ENCODE measurements around the gene BRINP1. TPM values are rescaled to one million over a fixed set of nuclear protein-coding genes. Genes with fewer than 3 reads are reported as not detected.

BRINP1 gene
- total and polyA plus RNA-seq, 7 donors: 0.03 to 0.20 (median 0.17) TPM; not detected in 4

DNA sequence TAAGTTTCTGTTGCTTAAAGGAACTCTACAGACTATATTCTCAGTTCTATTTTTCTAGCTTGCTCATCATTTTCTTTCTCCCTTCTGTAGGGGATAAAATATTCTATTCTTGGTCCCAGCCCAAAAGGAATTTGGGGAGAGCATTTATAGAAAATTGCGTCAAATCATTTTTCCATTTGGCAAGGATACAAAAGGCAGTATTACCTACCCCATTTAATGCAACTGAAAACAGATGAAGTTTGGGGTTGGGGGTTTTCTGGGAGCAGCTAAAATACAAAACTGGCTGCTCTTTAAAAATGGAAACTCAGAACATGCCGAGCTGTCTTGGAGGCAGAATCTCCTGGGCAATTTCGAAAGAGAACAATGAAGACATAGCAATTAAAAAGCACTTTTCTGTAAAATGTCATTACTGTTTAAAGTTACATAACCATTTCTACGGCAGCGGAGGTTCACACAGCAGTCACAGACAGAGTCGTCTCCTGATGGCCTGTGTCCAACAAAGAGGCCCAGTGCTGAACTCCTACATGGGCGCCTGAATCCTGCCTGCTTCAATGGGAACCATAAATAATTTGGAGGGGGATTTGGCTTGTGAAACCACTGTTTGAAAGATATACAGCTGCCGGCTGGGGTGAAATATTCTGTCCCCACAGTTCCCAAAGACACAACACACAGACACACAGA lies 152.4 kb downstream of the BRINP1 start:
- DNase-seq (peak; percentile 24 to 56), ATAC-seq (peak in 2 of 4 donors; percentile 39 to 44)
- Histone ChIP-seq H3K27ac (no peak overlapping the region), H3K36me3 (ENCODE audit: insufficient read depth in 1 of 2, low read depth in 1 of 2) (no peaks in the 10 kb centered on the region), H3K27me3 (ENCODE audit: insufficient read depth in 3 of 3, low read length in 2 of 3) (peaks cover 0 to 3% (median 0%) of the 10 kb centered on the region in 3 donors), H3K9me3 (no peaks in the 10 kb centered on the region), H3K4me1 (no peaks in the 10 kb centered on the region), H3K4me3 (no peak overlapping the region)
- 21 to 25% (median 23%) methylated on average over 8 of the region's 8 CpGs for WGBS, 3 donors
- intact Hi-C loops (cut with DNase I): loop anchor here in 1 of 2 donors (10.0 kb wide), 1 partner anchor 62 kb away; no protein-coding TSS in a partner anchor
- TF ChIP-seq, protein P1, sequence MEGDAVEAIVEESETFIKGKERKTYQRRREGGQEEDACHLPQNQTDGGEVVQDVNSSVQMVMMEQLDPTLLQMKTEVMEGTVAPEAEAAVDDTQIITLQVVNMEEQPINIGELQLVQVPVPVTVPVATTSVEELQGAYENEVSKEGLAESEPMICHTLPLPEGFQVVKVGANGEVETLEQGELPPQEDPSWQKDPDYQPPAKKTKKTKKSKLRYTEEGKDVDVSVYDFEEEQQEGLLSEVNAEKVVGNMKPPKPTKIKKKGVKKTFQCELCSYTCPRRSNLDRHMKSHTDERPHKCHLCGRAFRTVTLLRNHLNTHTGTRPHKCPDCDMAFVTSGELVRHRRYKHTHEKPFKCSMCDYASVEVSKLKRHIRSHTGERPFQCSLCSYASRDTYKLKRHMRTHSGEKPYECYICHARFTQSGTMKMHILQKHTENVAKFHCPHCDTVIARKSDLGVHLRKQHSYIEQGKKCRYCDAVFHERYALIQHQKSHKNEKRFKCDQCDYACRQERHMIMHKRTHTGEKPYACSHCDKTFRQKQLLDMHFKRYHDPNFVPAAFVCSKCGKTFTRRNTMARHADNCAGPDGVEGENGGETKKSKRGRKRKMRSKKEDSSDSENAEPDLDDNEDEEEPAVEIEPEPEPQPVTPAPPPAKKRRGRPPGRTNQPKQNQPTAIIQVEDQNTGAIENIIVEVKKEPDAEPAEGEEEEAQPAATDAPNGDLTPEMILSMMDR (IDR thresholded peaks at IDR 0.05): no peak

DNA sequence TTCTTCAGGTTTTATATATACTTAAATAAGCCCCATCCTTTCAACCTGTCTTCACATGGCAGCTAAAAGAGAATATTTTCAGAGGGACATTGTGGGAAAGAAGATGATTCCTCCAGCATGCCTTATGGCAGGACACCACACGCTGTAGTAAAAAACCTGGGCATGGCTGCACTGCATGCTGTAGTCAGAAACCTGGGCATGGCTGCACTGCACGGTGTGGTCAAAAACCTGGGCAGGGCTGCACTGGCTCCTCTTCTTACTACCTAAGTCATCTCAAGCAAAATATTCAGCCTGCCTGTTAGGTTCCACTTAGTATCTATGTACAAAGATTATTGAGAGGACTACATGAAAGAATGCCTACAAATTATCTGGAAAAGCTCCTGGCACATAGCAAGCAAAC lies 153.6 kb downstream of the BRINP1 start:
- intact Hi-C loops (cut with DNase I): loop anchor here in 1 of 2 donors (10.0 kb wide), 1 partner anchor 61 kb away; no protein-coding TSS in a partner anchor
- Histone ChIP-seq H3K9me3 (no peaks in the 10 kb centered on the region), H3K4me3 (no peak overlapping the region), H3K4me1 (no peaks in the 10 kb centered on the region), H3K36me3 (ENCODE audit: insufficient read depth in 1 of 2, low read depth in 1 of 2) (no peaks in the 10 kb centered on the region), H3K27ac (no peak overlapping the region), H3K27me3 (ENCODE audit: insufficient read depth in 3 of 3, low read length in 2 of 3) (peaks cover 0 to 3% (median 0%) of the 10 kb centered on the region in 3 donors)
- 81 to 91% (median 84%) methylated on average over 2 of the region's 2 CpGs for WGBS, 3 donors
- no peak for ATAC-seq
- no peak for DNase-seq
- TF ChIP-seq, protein P1 (IDR thresholded peaks at IDR 0.05): no peak

DNA sequence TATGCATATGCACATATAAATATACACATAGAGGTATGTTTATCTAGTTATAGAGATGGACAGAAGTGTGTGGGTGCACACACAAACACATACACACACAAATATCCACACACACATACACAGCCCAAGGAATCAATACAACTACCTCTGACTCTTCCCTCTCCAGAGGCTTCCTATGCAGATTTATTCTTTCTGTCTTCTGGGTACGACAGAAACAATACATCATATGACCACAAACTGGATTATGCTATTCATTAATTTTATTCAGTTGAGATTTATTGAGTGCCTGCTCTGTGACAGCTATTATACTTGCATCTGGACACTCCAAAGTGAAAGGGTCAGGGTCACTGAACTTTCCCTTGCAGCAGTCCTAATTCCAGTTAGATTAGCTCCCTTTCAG lies 155.8 kb downstream of the BRINP1 start:
- ATAC-seq (no peak), DNase-seq (no peak)
- Histone ChIP-seq H3K4me3 (no peak overlapping the region), H3K4me1 (no peaks in the 10 kb centered on the region), H3K27me3 (ENCODE audit: insufficient read depth in 3 of 3, low read length in 2 of 3) (peaks cover 0 to 3% (median 0%) of the 10 kb centered on the region in 3 donors), H3K9me3 (no peaks in the 10 kb centered on the region), H3K36me3 (ENCODE audit: insufficient read depth in 1 of 2, low read depth in 1 of 2) (no peaks in the 10 kb centered on the region), H3K27ac (no peak overlapping the region)
- intact Hi-C loops (cut with DNase I): loop anchor here in 1 of 2 donors (10.0 kb wide), 1 partner anchor 59 kb away; no protein-coding TSS in a partner anchor
- WGBS, 3 donors: 44 to 50% (median 48%) methylated on average over 1 of the region's 1 CpG
- TF ChIP-seq, protein P1 (IDR thresholded peaks at IDR 0.05): no peak

DNA sequence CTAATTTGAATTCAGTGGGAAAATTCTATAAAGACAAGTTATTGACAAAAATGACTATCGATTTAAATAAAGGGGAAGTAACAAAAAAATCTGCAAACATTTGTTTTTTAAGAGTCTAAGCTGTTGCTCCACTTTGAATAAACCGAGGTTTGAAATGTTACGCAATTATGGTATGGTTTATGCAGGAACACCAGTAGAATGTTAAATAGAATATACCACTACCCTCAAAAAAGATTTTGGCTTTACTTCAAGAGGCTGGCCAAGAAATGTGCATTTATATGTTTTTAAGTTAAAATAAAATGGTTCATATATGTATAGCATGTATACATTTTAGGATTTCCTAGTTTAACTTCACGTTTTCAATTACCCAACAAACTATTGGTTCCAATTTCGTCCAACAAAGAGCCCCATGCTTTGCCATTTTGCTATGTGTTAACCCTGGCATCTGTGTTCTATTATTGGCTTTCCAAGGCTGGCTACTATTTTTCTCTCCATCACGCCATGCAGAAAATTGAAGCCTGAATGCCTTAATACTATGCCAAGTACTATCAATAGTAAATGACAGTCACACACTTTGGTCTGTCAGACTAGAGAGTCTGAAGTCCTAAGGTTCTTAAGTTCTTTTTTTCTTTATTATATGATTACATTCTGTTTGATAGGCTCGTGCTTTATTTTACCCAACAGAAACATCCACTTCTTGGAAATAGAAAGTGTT lies 171.2 kb downstream of the BRINP1 start:
- DNase-seq (no peak), ATAC-seq (peak in 3 of 4 donors; percentile 79 to 87 (median 81))
- no peak overlapping the region for H3K27ac ChIP-seq
- 53 to 75% (median 62%) methylated on average over 7 of the region's 7 CpGs for WGBS, 3 donors
- TF ChIP-seq, protein P1 (IDR thresholded peaks at IDR 0.05): no peak
- no peaks in the 10 kb centered on the region for H3K9me3 ChIP-seq
- H3K36me3 ChIP-seq (ENCODE audit: insufficient read depth in 1 of 2, low read depth in 1 of 2): no peaks in the 10 kb centered on the region
- H3K4me3 ChIP-seq: no peak overlapping the region
- peaks cover 4% of the 10 kb centered on the region for H3K4me1 ChIP-seq
- intact Hi-C loops (cut with DNase I): no loop called here
- no peaks in the 10 kb centered on the region for H3K27me3 ChIP-seq (ENCODE audit: insufficient read depth in 3 of 3, low read length in 2 of 3)

All from psoas muscle (tissue), 8 donors.